NCI-H510A (cell line): ENCODE data around the gene PTPN13.
A peak's percentile ranks its signal among the peaks of the same experiment; 100 is the strongest.

Source experiments
- DNase-seq: peaks from one replicate; lab custom pipeline; 2025; lab: John Stamatoyannopoulos, UW

PTPN13 gene

DNA sequence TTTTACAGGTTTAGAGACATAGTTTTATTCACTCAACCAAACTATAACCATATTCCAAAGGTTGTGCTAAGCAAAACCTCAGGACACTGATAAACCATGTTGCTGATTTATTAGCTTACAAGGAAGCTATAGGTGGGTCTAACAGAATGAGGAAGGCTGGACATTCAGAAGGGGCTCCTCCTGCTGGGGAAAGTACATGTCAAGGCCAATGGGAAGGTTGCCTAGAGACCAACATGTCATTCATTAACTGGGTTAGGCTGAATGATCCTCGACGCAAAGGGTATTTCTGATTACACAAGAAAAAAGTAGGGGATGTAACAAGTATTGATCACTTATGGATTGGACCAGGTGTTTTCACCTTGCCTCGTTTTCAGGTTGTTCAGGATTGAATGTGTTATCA is 224.7 kb downstream of the PTPN13 start:
- DNase-seq = no peak

DNA sequence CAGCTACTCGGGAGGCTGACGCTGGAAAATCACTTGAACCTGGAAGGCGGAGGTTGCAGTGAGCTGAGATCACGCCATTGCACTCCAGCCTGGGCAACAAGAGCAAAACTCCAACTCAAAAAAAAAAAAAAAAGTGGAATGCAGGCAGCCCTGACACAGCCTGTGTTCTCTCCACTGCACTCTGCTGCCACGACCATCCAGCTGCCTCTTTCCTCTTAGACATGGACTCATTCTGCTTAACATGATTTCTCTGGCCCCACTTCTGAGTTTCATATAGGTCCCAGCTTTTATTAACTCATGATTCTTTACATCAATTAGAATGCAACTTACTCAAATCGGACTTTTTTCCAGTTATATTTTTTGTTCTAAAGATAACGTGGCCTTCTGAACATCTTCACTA is 225.4 kb downstream of the PTPN13 start:
- DNase-seq = no peak

DNA sequence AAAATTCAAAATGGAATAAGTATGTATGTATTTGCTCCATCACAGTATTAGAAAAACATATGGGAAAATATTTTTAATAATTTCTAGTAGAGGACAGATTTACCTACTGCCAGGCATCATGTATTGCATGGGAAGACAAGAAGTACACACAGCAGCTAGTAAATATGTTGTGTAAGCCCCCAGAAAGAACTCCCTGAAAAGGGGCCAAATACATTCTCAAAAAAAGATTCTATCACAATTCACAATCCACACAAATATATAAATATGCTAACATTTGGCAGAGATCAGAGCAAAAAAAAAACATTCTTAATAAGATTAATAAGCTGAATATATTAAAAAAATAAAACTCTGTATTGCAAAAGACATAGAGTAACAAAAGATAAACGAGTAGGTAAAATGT is 227.0 kb downstream of the PTPN13 start:
- DNase-seq = no peak

DNA sequence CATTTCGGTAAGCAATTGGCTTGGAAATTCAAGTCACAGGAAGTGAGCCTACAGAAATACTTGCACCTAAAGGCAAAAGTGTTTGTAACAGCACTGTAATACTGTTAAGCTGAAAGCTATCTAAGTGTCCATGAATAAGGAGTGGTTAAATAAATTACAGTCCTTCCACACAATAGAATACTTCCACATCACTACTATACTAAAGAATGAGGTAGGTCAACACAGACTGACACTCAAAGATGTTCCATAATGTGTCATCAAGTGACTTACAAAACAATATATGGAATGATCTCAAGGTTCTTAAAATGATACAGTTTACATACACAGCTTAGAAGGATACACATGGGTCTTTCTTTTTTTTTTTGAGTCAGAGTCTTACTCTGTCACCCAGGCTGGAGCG is 228.0 kb downstream of the PTPN13 start:
- no peak for DNase-seq

DNA sequence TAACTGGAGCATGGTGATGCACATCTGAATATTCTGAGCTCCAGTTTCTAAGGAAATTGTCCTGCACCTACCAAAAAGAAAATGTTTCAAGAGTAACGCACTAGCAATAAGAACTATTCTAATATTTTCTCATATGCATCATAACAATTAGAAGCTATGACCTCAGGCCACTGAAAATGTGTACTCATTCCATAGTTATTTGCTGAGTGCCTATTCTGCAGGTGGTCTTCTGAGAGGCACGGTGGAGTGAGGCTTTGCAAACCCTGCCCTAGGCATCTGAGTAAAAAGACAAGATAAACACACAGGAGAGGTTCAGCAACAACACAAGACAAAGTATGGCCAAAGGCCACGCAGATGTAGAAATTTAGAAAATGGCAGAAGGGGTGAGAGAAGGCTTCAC is 231.4 kb downstream of the PTPN13 start:
- no peak for DNase-seq

DNA sequence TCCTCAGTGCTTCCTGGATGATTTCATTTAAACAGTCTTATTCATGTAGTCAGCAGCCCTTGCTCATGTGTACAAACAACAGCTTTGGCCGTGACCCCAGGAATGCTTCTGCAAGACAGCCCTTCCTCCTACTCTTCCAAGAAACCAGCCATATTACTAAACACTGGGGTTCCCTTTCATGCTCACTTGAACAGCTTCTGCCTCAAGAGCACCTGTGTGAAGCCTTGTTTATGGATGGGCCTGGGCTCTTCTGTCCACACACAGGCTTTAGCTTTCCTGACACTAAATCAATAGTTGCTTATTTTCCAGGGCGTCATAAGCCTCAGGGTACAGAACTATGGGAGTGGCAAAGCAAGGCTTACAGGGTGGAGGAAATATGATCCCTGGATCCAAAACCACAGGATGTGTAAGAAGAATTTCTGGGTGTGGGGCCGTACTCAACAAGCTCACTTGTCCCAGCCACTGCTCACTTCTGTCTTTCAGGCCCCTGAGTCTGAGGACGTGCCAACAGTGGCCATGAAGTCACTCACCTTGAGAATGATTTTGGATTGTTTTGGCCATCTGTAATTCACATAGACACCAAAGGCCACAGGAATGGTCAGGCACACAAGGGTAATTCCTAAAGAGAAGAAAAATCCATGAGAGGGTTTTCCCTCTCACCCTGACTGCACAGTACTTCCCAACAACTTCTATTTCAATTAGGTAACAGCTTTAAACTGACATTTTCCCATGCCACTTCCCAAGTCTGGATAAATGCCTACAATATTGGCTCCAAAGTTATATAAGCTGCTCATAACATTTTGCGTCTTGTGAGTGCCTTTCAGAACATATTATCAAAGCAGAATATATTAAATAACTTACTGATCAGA is 237.4 kb downstream of the PTPN13 start:
- peak; percentile 73 for DNase-seq

DNA sequence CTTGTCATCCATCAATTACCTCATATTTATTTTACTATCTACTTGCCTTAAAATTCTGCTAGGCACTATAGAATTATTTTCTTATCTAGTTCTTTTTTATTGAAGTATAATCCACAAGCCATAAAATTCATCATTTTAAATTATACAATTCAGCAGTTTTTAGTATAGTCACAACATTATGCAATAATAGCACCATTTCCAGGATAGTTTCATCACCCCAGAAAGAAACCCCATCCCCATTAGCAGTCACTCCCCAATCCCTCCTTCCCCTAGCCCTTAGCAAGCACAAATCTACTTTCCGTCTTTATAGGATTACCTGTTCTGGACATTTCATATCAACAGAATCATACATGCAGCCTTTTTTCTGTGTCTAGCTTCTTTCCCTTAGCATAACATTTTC is 239.5 kb downstream of the PTPN13 start:
- no peak for DNase-seq

DNA sequence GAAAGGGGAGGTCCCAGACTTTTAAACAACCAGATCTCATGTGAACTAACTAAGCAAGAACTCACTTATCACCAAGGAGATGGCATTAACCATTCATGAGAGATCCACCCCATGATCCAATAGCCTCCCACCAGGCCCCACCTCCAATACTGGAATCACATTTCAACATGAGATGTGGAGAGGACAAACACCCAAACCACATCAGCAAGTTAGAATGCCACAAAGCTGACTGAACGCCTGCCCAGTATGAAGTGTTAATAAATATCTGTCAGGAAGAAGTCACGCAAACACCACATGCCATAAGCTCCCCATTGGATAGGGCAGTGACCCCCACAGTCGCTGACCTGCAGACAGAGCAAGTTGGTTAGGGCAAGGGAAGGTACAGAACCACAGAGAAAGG is 240.8 kb downstream of the PTPN13 start:
- peak; percentile 71 for DNase-seq

DNA sequence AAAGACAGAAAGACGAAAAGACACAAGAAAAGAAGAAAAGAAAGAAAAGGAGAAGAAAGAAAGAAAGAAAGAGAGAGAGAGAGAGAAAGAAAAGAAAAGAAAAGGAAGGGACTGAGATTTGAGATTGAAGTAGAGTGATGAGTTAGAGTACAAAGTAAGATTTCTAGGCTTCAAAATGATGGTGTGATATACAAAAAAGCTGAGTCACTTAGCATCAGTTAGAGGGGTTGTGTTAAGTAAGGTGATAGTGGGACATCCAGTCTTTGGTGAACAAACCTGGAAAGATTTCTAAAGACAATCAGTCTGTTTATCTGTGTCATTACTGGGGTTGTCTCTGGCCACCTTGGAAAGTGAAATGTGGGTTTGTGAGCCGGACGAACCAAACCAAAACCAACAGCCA is 241.6 kb downstream of the PTPN13 start:
- DNase-seq = no peak

DNA sequence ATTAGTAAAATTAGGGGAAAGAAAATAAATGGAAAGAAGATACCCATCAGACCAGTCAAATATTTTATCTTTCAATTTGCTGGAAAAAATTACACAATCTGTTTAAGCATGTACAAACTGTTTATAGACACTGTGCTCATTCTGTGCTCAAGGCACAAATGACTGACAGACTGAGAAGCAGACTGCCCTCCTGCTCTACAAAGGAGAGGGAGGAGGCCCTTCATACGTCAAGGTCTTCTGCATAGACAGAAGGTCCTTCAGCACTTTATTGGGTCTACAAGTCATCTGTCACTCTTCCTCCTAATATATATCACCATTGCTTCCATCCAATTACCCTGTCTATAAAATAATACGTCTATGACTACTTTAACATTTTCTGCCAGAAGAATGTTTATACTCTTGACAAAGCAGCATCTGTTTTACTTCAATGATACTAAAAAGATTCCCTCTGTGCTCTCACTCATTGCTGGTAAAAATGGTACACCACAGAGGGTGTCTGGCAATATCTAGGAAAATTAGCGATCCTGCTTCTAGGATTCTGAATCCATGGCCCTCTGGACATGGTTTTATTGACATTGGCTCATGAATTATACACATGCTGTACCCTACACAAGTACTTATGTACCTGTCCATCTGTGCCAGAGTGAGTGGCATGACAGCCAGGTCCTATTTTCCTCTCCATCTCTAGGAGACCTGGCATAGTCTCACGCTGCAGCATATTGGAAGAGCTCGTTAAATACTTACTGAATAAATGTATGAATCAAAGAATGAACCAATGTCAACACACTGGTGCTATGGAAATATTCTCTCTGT is 243.8 kb downstream of the PTPN13 start:
- DNase-seq = no peak

DNA sequence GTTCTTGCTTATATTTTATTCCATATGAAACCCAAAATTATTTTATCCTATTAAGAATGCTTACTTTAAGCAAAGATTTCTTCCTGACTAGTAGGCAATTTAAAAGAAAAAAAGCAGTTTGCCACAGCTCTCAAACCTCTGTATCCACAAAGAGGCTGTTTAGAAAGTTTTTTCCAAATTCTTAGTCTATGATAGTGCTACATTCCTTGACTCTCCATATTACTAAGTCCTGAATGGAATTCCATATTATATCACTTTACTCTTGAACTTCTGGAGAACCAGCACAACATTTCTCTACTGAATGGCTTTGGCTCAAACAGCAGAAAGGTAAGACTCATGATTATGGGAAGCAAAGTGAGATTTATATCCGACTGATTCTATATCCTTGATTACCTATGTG is 246.7 kb downstream of the PTPN13 start:
- DNase-seq = no peak

DNA sequence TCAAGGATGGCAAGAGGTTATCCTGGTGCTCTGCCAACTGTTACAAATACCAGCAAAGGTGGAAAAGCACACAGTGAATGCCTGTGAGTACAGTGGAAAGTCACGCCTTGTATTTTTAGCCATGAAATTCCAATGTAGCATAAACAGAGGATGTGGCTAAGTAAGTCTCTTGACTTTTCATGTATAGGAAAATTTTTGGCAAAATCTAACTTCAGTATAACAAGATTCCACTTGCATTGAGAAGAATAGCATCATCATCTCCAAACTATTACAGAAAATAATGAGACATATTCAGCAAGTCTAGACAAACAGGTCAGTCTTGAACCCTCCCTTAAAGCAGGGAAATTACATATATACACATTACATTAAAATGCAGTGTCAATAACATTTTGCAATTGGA is 247.2 kb downstream of the PTPN13 start:
- no peak for DNase-seq

DNA sequence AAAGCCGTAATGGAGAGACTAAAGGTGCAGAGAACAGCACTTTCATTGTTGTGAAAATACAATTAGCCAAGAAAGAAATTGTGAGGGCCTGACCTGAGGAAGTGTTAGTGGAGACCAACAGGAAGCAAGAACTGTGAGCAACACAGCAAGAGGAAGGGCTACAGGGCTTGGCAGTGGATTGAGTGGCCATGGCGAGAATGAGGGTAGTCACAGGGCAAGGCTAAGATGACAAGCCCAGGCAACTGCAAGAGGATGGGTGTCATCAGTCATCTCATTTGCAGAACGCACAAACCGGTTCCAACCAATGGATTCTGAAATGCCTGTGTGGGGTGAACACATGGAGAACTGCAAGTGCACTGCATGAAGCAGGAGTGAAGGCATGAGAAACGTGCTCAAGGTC is 251.5 kb downstream of the PTPN13 start:
- no peak for DNase-seq

DNA sequence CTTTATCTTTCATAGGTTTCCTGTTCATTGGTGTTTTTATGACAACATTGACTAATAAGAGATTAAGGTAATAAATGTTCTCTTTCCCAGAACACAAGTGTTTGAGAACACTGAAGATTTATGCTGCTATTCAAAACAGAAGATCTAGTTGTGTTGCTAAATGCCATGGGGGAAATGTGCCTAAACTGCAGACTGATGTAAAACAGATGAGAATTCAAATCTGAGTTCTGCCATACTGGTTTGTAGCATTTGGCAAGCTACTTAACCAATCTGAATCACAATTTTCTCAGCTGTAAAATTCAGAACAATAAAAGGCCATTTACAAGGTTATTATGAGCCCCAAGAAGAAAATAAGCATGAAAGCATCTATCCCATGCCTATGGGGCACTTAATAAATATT is 252.8 kb downstream of the PTPN13 start:
- DNase-seq = no peak

DNA sequence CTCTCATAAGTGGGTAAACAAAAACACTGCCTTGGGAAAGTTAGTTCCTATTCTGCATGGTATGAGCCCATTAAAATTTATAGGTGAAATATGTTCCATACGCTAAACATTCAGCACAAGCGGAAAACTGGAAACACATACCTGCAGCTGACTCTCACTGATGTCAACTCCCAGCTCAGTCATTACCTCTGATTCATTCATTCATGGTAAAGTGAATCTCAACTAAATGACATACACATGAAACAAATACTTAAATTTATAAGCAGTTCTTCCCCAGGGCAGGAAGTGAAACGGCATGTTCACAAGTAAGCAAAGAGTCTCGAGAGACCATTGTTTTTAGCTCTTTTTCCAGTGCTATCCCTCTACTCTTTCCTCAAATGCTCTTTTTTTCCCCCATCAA is 253.5 kb downstream of the PTPN13 start:
- DNase-seq = no peak

DNA sequence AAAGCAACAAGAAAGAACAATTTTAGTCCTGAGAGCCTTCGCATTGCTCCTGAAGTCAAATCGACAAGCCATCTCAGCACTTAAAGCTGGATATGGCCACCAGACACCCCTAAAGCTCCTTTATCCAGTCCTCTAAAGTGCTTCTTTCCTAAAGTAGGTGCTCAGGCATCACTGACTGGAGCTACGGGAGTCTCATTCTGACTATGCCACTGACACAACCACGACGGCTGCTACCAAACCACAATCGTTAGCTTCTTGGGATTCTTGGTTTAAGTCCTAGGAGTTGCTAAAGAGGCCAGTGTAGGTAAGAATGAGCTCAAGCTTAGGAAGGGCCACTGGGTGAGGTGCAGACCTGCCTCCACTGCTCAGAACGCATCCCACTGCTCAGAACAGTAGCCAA is 254.0 kb downstream of the PTPN13 start:
- no peak for DNase-seq

DNA sequence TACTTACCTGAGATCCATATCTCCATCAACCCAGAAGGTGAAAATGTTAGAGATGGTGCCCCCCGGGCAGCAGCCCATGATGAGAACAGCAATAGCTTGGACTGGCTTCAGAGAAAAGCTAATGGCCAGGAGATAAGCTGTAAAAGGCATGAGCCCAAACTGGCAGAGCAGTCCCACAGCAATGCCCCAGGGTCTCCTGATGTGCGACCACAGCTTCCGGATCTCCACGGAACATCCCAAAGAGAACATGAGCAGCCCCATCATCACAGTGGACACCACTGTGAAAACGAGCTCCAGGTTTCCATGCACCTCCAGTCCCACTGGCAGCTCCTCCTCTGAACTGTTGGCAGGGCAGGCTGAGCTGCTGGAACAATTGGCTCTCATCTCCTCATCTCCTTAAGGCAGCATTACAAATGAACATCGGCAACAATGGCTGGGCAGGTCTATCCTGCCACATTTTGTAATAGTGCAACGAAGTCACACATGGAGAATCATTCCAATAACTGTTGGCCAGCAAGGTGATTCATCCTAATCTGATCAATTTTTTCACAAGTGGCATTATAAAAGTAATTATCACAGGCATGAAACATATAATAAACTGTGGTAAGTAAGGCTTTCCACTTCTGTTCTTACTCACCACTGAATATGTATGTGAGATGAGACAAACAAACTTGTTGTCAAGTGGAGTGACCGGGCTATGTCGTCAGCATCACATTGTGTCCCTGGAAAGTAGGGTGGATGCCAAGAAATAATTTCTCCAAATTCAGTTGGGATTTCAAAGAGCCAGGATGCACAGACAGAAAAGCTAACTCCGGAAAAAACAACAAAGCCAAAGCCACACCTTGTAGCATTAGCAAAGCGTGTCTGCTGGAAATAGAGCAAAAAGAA is 254.9 kb downstream of the PTPN13 start, which contains the start of gene SLC10A6:
SLC10A6 (minus strand) TSS at position 653 of the 888 bp plus-strand sequence; CDS start at position 384, 269 bp downstream.
- no peak for DNase-seq

DNA sequence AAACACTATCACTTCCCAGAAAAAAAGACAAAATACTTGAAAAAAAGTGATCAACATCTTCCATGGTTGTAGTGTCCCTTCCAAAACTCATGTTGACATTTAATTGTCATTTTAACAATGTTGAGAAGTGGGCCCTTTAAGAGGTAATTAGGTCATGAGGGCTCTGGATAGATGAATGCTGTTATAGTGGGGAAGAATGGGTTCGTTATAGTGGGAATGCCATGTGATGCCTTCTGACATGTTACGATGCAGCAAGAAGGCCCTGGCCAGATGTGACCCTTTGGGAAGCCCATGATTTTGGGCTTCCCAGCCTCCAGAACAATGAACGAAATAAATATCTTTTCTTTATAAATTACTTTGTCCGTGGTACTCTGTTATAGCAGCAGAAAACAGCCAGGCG is 259.1 kb downstream of the PTPN13 start:
- DNase-seq = no peak

DNA sequence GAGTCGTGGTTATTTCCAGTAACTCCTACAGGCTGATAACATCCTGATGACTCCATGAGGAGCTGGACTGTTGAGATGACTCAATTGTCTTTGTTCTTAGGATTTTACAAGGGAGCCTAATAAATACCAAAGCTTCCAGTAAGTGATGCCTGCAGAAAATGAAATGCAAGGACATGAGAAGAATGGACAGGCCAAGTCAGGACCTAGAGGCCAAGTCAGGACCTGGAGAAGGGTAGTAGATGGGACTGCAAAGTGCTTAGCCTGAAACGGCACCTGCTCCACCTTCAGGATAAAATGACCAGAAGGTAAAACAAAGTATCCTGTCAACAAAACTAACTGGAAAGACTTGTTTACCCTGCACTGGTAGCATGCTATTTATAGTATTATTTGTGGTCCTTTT is 261.5 kb downstream of the PTPN13 start:
- DNase-seq = no peak

DNA sequence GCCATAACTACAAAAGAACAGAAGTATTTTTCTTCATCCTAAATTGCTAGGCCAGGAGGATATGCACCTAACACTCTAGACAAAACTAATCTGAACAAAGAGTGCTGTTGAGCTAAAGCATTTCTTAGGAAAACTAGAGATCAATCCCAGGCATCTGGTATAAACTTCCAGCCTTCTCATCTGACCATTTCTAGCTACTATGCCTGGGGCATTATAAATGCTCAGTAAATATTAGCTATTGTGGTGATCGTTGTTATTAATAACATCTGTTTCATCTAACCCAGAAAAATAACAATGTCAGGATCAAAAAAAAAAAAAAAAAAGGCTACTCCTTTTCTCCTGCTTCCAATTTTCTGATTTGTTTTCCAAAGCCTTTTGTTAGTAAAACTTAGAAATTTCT is 262.8 kb downstream of the PTPN13 start:
- no peak for DNase-seq

DNA sequence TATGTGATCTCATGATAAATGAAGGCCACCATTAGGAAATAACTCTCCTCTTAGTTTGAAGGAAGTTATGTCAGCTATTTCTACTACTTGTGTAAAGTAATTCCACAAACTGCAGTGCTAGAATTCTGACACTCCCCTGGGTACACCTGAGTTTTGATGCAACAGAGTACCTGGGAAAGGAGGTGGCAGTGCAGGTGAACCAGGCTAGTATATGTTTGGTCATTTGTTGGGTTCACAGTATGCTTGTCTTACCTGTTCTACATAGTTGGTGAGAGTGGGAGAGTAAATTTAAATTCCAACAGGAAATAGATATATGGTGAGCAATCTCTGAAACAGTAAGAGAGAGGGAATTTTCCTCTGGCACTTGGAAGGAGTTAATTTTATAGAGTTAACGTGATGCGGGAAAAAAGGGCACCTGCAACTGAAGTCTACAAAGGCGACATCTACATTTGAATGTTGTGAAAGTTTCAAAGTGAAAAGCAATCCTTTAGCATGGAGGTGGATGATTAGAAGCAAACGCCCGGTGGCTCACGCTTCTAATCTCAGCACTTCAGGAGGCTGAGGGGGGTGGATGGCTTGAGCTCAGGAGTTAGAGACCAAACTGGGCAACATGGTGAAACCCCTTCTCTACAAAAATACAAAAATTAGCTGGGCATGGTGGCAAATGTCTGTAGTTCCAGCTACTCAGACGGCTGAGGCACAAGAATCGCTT is 263.4 kb downstream of the PTPN13 start:
- no peak for DNase-seq
